RKO (cell line): ENCODE measurements around the gene BNC2.

Experiments used
- DNase-seq: peaks from one replicate; pipeline ENCODE4 v3.0.0-alpha.2; 2016; ENCODE audit warnings: low spot score

The BNC2 gene

DNA sequence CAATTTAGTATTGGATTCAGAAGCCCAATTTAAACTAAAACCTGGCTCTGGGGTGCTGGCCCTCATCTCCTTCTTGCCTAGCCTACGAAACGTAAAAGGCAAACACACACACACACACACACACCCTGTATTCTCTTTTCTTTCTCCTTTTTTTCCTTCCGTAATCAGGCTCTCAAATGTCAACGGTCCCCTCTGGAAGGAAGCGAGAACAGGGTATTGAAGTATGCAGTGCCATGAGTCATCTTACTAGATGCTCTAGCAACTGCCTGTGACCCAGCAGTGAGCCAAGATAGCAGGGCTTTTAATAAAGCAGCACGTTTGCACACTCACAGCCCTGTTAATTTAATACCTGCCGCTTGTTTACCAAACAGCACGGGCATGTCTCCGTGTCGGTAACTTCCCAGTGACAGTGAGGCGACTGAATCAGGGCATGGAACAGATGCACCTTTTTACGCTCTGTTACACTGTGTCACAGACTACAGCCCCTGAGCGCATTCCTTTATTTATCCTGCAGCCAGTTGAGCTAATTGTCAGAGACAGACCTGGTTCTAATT lies 243.8 kb downstream of the BNC2 start:
- peak; percentile 26 for DNase-seq

DNA sequence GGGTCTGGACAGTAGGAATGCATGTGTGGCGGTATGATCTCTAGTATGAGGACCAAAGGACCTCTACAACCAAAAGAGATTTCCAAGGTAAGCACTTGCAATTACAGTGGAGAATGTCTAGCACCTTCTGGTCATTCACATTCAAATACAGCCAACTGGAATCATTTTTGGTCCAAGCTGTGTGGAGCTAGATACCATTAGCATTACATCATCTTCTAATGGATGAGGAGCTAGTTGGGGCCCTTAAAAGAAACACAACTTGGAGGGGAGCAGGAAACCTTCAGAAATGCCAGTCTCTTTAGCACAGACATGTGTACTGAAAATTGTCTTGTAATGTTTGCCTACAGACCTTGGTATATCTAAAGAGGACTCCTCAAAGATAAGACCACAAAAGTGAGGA lies 244.7 kb downstream of the BNC2 start:
- no peak for DNase-seq

GRCh38 chr9:16625161-16625631 lies 245.3 kb downstream of the BNC2 start:
- DNase-seq = no peak

DNA sequence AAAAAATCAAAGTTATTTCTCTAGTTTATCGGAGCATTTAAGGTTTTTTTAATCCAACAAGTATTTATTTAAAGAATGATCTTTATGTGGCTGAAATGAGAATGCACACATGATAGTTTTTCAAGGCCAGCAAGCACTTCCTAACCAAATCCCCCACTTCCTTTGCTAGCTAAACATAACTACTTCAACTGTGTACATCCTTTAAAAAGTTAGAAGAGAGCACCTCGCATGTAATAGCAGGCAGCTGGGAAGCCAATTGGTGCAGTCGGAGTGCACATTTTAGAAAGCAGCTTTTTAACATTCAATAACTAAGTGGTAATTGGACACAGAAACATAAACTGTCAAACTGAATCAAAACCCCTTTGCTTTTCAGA lies 245.7 kb downstream of the BNC2 start:
- DNase-seq = no peak

- no peak for DNase-seq
Observed at GRCh38 chr9:16623989-16624743, 246.3 kb downstream of the BNC2 start.

DNA sequence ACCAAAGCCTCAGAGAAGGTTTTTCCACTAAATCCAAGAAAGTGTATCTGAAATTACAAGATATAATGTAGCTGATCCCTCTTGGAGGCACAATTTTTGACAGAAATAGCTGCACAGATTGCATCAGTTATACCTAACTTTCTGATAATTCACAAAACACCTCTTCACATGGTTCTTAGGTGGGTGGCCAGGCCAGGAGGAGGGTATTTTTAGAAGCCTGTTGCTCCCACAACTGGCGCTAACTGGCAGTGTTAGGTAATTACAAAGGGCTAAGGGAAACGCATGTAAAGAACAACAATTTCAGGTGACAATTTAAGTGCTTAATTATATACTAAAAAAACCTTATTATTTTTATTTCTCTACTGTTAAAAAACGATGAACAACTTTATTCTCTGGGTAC lies 247.9 kb downstream of the BNC2 start:
- no peak for DNase-seq

DNA sequence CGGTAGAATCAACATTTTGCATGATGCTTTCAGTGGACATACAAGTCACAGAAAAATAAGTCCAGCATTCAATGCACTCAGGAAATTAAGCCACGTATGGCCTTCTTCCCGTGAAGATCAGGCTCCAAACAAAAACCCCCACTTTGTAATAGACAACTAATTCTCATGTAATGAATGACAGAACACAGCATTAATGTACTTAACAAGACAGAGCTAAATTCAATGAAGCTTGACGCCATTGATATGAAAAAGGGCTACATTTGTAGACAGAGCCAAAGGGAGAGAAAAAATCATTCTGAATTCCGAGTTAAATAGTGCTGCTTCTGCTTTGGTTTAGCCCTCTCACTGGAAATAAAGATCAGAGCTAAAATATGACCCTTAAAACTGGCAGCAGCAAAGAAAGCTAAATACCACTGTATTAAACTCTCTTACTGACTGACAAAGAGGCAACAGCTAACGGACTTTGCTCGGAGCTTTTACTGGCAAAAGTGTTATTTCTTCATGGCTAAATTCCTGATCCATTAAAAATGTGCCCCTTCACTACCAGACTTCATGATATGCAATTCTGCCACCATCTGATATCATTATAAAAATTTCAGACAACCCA lies 250.5 kb downstream of the BNC2 start:
- no peak for DNase-seq

DNA sequence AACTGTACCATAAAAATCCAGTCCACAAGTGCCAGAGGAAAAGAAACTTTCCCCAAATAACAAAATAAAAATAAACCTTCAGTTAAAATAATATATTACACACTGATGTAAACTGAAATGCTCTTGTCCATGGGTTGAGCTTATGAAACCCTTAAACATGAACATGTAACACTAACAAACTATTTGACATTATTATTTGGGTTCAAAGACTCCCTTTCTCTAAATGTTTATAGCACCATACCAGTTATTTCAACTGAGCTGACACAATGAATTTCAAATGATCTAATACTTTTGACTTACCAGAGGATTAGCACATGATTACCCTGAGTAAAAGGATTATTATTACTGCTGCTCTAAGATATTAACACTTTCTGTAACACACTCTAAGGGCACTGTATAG lies 251.1 kb downstream of the BNC2 start:
- DNase-seq = no peak

DNA sequence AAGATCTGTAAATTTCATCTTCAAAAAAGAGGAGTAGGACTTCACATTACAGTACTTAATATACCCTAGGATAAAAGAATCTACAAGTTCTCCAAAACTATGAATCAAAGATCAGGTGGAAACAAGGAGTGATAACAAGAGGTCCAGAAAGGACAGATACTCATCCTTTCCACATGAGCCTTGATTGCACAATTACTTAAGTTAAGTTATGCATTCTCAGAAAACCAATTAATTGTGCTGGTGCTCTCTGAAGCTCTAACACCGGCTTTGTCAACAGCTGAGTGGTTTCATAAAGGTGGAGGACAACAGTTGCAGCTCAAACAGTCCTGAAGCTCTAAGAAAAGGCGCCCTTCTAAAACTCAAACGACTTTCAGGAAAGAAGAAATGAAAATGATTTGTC lies 251.9 kb downstream of the BNC2 start:
- no peak for DNase-seq

DNA sequence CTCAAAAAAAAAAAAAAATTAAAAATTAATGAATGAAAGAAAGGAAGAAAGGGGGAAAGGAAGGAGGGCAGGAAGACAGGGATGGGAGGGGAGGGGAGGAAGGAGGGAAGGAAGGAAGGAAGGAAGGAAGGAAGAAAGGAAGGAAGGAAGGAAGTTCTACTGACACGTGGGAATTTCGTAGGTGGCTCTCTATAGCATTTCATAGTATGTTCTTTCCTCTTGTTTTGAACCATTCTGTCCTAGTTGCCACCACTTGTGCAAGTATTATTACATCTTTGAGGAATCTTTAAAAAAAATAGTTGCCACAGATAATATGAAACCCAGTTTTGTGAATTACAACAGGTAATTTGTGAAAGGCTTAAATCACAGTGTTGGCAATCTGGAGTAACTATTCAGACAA lies 253.8 kb downstream of the BNC2 start:
- no peak for DNase-seq

DNA sequence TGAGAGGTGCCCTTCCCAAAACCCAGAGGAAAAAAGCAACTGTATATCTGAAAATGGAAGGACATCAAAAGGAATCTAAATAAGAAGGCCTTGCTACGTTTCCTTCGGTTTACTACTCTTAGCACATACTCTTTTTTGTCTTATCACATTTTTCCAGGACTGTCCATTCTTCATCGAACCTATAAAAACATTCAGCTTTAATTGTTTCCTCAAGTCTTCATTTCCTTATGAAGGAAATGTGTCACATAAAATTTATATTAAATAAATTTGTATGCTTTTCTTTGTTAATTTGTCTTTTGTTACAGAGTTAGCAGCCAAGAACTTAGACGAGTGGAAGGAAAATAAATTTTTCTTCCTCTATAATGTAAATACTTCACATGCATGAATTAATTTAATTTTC lies 255.0 kb downstream of the BNC2 start:
- no peak for DNase-seq

GRCh38 chr9:16613605-16614004 lies 256.9 kb downstream of the BNC2 start:
- DNase-seq = no peak

DNA sequence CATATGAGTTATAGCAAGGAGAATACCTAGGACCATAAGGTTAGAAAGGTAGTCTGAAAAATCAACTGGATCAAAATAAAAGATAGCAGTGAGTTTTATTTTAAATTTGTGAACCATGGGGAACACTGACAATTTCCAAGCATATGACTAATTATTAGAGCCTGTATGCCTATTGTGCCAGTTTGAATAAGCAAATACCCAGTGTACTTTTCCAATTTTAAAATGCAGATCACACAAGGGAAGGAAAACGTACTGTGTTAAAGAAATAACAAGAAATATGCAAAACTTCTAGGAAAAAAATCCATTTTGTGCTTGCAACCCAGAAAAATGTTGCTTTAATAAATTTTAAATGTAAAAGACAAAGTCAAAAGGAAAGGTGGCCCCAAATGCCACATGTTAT lies 257.4 kb downstream of the BNC2 start:
- no peak for DNase-seq

GRCh38 chr9:16612627-16613026 lies 257.8 kb downstream of the BNC2 start:
- no peak for DNase-seq

- no peak for DNase-seq
Observed at GRCh38 chr9:16611983-16612382, 258.5 kb downstream of the BNC2 start.

DNA sequence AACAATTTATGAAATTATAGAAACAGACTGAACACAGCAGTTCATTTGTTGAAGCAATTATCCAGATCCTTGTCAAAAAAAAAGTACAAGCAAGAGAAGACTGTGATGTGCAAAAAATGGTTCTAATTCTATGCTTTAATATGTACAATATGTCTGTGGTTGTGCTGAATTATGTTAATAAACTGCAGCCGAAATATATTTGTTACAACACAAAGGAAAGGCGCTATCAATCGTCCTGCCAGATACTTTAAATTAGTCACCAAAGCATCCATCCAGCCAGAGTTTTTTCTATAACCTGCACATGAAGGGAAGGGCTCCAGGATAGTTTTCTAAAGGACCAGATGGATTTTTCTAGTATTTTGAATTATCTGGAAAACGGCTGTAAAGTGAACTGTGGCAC lies 259.5 kb downstream of the BNC2 start:
- no peak for DNase-seq

GRCh38 chr9:16610538-16610937 lies 259.9 kb downstream of the BNC2 start:
- DNase-seq = no peak

DNA sequence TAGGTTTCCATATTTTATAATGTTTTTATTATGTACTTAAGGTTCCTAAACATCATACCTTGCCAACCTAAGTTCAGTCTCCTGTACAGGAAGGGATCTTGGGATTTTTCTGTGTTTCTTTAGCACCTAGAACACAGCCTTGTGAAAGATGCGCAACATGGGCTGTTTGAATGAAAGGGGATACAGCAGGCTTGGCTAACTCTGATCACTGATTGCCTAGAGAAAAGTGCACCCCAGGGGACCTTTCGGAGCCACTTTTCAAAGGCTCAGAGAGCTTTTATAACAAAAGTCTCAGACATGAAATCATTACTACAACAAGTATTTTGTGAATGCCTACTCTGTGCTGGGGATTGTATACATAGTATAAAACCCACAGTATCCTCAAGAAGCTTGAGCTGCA lies 261.6 kb downstream of the BNC2 start:
- no peak for DNase-seq

GRCh38 chr9:16602494-16602893 lies 268.0 kb downstream of the BNC2 start:
- no peak for DNase-seq

DNA sequence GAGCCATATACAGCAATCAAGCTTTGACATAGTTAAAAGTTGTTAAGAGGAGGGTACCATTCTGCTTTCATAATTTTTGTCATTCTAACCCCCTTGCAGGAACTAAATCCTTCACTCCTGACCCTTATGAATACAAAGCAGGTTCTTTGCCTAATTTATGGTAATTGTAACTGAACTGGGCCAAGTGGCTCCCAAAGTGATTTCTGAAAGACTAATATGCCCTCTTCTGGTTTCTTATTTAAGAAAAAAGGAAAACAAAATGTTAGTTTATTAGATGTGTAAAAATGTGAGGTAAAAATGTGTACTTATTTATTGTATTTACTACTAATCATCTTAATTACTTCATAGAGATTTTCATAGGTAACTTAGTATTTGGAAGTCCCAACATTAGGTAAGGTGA lies 268.5 kb downstream of the BNC2 start:
- DNase-seq = no peak

GRCh38 chr9:16598316-16598715 lies 272.2 kb downstream of the BNC2 start:
- DNase-seq = no peak

GRCh38 chr9:16597136-16597535 lies 273.3 kb downstream of the BNC2 start:
- DNase-seq = no peak

DNA sequence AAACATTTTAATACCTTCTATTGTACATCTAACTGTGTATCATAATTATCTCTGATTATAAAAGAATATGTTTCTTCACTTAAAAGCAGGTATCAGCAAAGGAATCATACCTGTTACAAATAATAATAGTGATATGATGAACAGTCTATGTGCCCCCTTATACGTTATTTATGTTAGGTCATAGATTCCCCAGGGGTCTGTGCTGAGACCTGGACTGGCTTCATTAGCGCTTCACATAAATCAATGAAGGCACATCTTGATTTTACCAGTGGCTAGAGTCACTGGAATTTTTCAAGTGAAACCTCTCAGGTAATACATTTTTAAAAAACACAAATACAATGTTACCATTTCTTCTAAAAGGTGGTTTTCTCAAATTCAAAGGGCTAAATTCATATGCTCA lies 275.2 kb downstream of the BNC2 start:
- no peak for DNase-seq

DNA sequence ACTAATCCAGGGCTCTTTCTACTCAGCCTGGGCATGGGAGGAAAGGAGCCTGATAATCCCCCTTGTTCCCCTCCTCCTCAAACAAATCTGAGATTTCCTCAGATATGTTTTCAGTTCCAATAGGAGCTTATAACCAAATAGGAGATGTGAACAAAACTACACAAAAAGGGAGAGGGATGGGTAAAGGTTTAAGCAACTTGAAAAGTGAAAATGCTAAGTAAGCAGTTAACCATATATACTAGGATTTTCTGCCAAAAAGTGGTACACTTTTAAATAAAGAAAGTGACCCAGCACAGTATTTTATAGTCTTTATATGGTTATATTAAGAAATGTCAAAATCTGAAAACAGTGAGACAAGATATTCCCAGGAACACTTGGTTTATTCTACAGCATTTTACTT lies 275.7 kb downstream of the BNC2 start:
- DNase-seq = no peak
